Lower leg skin (tissue), 3 donors: ENCODE data around the gene RAD1.

Experiments
- CTCF ChIP-seq, 3 donors: fragments of 450-650 bp; IDR thresholded peaks; one replicate each; pipeline ENCODE4 v1.5.1; 2016; ENCODE audit warnings: antibody characterized with exemption in 3 of 3, mild to moderate bottlenecking in 3 of 3, moderate library complexity in 2 of 3
- POLR2A ChIP-seq, 2 donors: fragments of 450-650 bp; IDR thresholded peaks; one replicate each; pipeline ENCODE4 v1.6.1; 2016 to 2017; ENCODE audit warnings: antibody characterized with exemption in 2 of 2, mild to moderate bottlenecking in 1 of 2, moderate library complexity in 1 of 2

- TF ChIP-seq POLR2A (IDR thresholded peaks at IDR 0.05) (no peak), CTCF (IDR thresholded peaks at IDR 0.05) (no peak)
Observed at GRCh38 chr5:34881246-34881645, 34.1 kb downstream of the RAD1 start.
